GM12878 (cell line): Measurements from ENCODE around the gene NELL1. TPM values are rescaled to one million over a fixed set of nuclear protein-coding genes. Genes with fewer than 3 reads are reported as not detected.

Source experiments
- JUNB ChIP-seq: IDR thresholded peaks from 2 replicates; pipeline ENCODE4 v1.6.1; 2016; ENCODE audit warnings: antibody characterized with exemption, mild to moderate bottlenecking
- NKRF ChIP-seq: fragments of 450-650 bp; conservative IDR thresholded peaks from 2 replicates; pipeline ENCODE4 v1.6.1; 2017; ENCODE audit warnings: mild to moderate bottlenecking, moderate library complexity
- POLR2AphosphoS5 ChIP-seq: IDR thresholded peaks from 2 replicates; pipeline ENCODE4 v1.6.1; 2011; ENCODE audit warnings: mild to moderate bottlenecking, low read length, inconsistent platforms
- RFX5 ChIP-seq: IDR thresholded peaks from 2 replicates; pipeline ENCODE4 v1.6.1; 2011; ENCODE audit warnings: low read depth, low read length, improper control_type of control experiment
- SMAD1 ChIP-seq: fragments of 450-650 bp; IDR thresholded peaks from 2 replicates; pipeline ENCODE4 v1.6.1; 2018; ENCODE audit warnings: mild to moderate bottlenecking, low read depth; ENCODE audit not compliant: partially characterized antibody
- SUPT20H ChIP-seq: IDR thresholded peaks from 2 replicates; pipeline ENCODE4 v1.6.1; 2011; ENCODE audit warnings: low read depth, mild to moderate bottlenecking, low read length, moderate library complexity, borderline replicate concordance; ENCODE audit not compliant: control insufficient read depth
- SUZ12 ChIP-seq: fragments of 200-600 bp; sonication (generic); IDR thresholded peaks from one replicate; pipeline ENCODE4 v1.6.1; 2018; ENCODE audit warnings: antibody characterized with exemption, mild to moderate bottlenecking; ENCODE audit not compliant: unreplicated experiment
- WRNIP1 ChIP-seq: IDR thresholded peaks from 2 replicates; pipeline ENCODE4 v1.6.1; 2011; ENCODE audit warnings: low read depth, low read length, improper control_type of control experiment, borderline replicate concordance
- ZBTB4 ChIP-seq: fragments of 450-650 bp; formaldehyde crosslinking; IDR thresholded peaks from 2 replicates; pipeline ENCODE4 v1.4.0; 2022; ENCODE audit warnings: mild to moderate bottlenecking, moderate library complexity
- ZNF217 ChIP-seq: fragments of 450-650 bp; IDR thresholded peaks from 2 replicates; pipeline ENCODE4 v1.6.1; 2017; ENCODE audit warnings: antibody characterized with exemption, mild to moderate bottlenecking
- polyA plus RNA-seq, 11 experiments: library from polyadenylated mRNA; depleted of rRNA in 4 of 11; unstranded in 6 of 11; stranded (reverse) in 5 of 11; fragments of >200 nt; fragmentation: Nextera tagmentation in 4 of 11; fragmentation: Illumina TruSeq in 1 of 11; extraction: Ambion mirVana in 4 of 11; extraction: Trizol in 1 of 11; gene quantifications; 1 replicate in 1 of 11; 2 replicates in 10 of 11; pipeline versions ENCODE4 v1.2.1 to v1.2.3, GENCODE V29; 2011 to 2016; ENCODE audit warnings: inconsistent platforms in 2 of 11, missing spikeins in 2 of 11, low read depth in 1 of 11
- total RNA-seq, 4 experiments: library from RNA; depleted of rRNA in 3 of 4; stranded (reverse); fragments of >200 nt in 3 of 4; fragmentation: Illumina TruSeq in 1 of 4; extraction: Trizol in 1 of 4; gene quantifications; 2 replicates each; pipeline versions ENCODE4 v1.2.1 to v1.2.3, GENCODE V29; 2013 to 2021

The NELL1 gene
- total and polyA plus RNA-seq, 10 of the 15 experiments (the other 5 are each of a cell fraction or from before 2014, with no cell fraction given), result 0.02 to 0.12 TPM; not detected in 8

- TF ChIP-seq ZBTB4 (no peak), NKRF (no peak), JUNB (no peak), SMAD1 (no peak), SUZ12 (no peak), WRNIP1 (no peak), SUPT20H (no peak), ZNF217 (no peak), POLR2AphosphoS5 (no peak), RFX5 (no peak)
Measured at GRCh38 chr11:20880094-20880493, 210.7 kb downstream of the NELL1 start (continued).
